ENCODE data around the gene FLNA.

FLNA gene

GRCh38 chrX:154378059-154378798 lies 3.8 kb upstream of the FLNA start:
- DNase-seq (ENCODE audit: extremely low read depth in 1 of 2, low read depth in 1 of 2), result peak in 1 of 2 donors; percentile 15

GRCh38 chrX:154376774-154377173 lies 2.3 kb upstream of the FLNA start:
- DNase-seq (ENCODE audit: extremely low read depth in 1 of 2, low read depth in 1 of 2), result no peak

- DNase-seq (ENCODE audit: extremely low read depth in 1 of 2, low read depth in 1 of 2), result no peak
These were observed 696 bp upstream of the FLNA start for GRCh38 chrX:154375156-154375504.

GRCh38 chrX:154373340-154374306 lies 811 bp downstream of the FLNA start:
- DNase-seq (ENCODE audit: extremely low read depth in 1 of 2, low read depth in 1 of 2), result no peak

- no peak for DNase-seq (ENCODE audit: extremely low read depth in 1 of 2, low read depth in 1 of 2)
These were observed 1.8 kb downstream of the FLNA start for GRCh38 chrX:154372612-154373022.

GRCh38 chrX:154371789-154372300 lies 2.6 kb downstream of the FLNA start:
- no peak for DNase-seq (ENCODE audit: extremely low read depth in 1 of 2, low read depth in 1 of 2)

GRCh38 chrX:154371017-154371788 lies 3.2 kb downstream of the FLNA start:
- DNase-seq (ENCODE audit: extremely low read depth in 1 of 2, low read depth in 1 of 2), result peak; percentile 85

- DNase-seq (ENCODE audit: extremely low read depth in 1 of 2, low read depth in 1 of 2), result no peak
These were observed 4.0 kb downstream of the FLNA start for GRCh38 chrX:154370300-154371016.

GRCh38 chrX:154369449-154370299 lies 4.8 kb downstream of the FLNA start:
- DNase-seq (ENCODE audit: extremely low read depth in 1 of 2, low read depth in 1 of 2), result peak; percentile 48 to 54

- DNase-seq (ENCODE audit: extremely low read depth in 1 of 2, low read depth in 1 of 2), result peak; percentile 82 to 91
These were observed 5.6 kb downstream of the FLNA start for GRCh38 chrX:154368630-154369448.

- no peak for DNase-seq (ENCODE audit: extremely low read depth in 1 of 2, low read depth in 1 of 2)
These were observed 6.7 kb downstream of the FLNA start for GRCh38 chrX:154367474-154368308.

- no peak for DNase-seq (ENCODE audit: extremely low read depth in 1 of 2, low read depth in 1 of 2)
These were observed 7.8 kb downstream of the FLNA start for GRCh38 chrX:154366666-154367055.

GRCh38 chrX:154365997-154366665 lies 8.3 kb downstream of the FLNA start:
- DNase-seq (ENCODE audit: extremely low read depth in 1 of 2, low read depth in 1 of 2), result no peak

GRCh38 chrX:154365052-154365600 lies 9.3 kb downstream of the FLNA start:
- DNase-seq (ENCODE audit: extremely low read depth in 1 of 2, low read depth in 1 of 2), result no peak

GRCh38 chrX:154363706-154364439 lies 10.6 kb downstream of the FLNA start:
- DNase-seq (ENCODE audit: extremely low read depth in 1 of 2, low read depth in 1 of 2), result no peak

GRCh38 chrX:154362085-154362742 lies 12.2 kb downstream of the FLNA start:
- no peak for DNase-seq (ENCODE audit: extremely low read depth in 1 of 2, low read depth in 1 of 2)

Data from activated CD8-positive, alpha-beta memory T cell treated with anti-CD3 and anti-CD28 coated beads for 1 hour (primary cell).